B cell (primary cell): ENCODE measurements around the gene FOXF1.

Source experiments
- CTCF ChIP-seq: fragments of 200-600 bp; IDR thresholded peaks from one replicate; pipeline ENCODE4 v1.8.0; 2022; ENCODE audit warnings: antibody characterized with exemption, mild to moderate bottlenecking
- EZH2 ChIP-seq: IDR thresholded peaks from 2 replicates; pipeline ENCODE4 v1.6.1; 2012; ENCODE audit warnings: borderline replicate concordance, low read depth, mild to moderate bottlenecking, moderate library complexity, low read length; ENCODE audit not compliant: insufficient read depth, poor library complexity, severe bottlenecking

GRCh38 chr16:86546638-86547013 lies 36.3 kb downstream of the FOXF1 start:
- TF ChIP-seq CTCF = no peak
- TF ChIP-seq EZH2 = no peak
